Measurements from ENCODE around the gene B3GLCT.

B3GLCT gene

GRCh38 chr13:31223640-31224039, 23.9 kb downstream of the B3GLCT start:
- FAIRE-seq (no peak), DNase-seq (ENCODE audit: insufficient read length, low spot score) (no peak)
- no peak for TF ChIP-seq POLR2A (IDR thresholded peaks at IDR 0.05; ENCODE audit: low read depth, low read length)

GRCh38 chr13:31224174-31224669, 24.4 kb downstream of the B3GLCT start:
- DNase-seq (ENCODE audit: insufficient read length, low spot score), result no peak
- no peak for FAIRE-seq
- TF ChIP-seq POLR2A (IDR thresholded peaks at IDR 0.05; ENCODE audit: low read depth, low read length), result no peak

- FAIRE-seq (no peak), DNase-seq (ENCODE audit: insufficient read length, low spot score) (no peak)
- TF ChIP-seq POLR2A (IDR thresholded peaks at IDR 0.05; ENCODE audit: low read depth, low read length), result no peak
Measured at GRCh38 chr13:31224963-31225559, 25.3 kb downstream of the B3GLCT start.

- FAIRE-seq (no peak), DNase-seq (ENCODE audit: insufficient read length, low spot score) (no peak)
- no peak for TF ChIP-seq POLR2A (IDR thresholded peaks at IDR 0.05; ENCODE audit: low read depth, low read length)
Measured at GRCh38 chr13:31225998-31226675, 26.4 kb downstream of the B3GLCT start.

- FAIRE-seq (no peak), DNase-seq (ENCODE audit: insufficient read length, low spot score) (no peak)
- no peak for TF ChIP-seq POLR2A (IDR thresholded peaks at IDR 0.05; ENCODE audit: low read depth, low read length)
Measured at GRCh38 chr13:31227063-31227462, 27.3 kb downstream of the B3GLCT start.

GRCh38 chr13:31227870-31228269, 28.1 kb downstream of the B3GLCT start:
- FAIRE-seq, result no peak
- TF ChIP-seq POLR2A (IDR thresholded peaks at IDR 0.05; ENCODE audit: low read depth, low read length), result no peak
- no peak for DNase-seq (ENCODE audit: insufficient read length, low spot score)

- peak; percentile 5 for DNase-seq (ENCODE audit: insufficient read length, low spot score)
Measured at GRCh38 chr13:31234729-31235128, 35.0 kb downstream of the B3GLCT start.

GRCh38 chr13:31236211-31236786, 36.5 kb downstream of the B3GLCT start:
- no peak for TF ChIP-seq POLR2A (IDR thresholded peaks at IDR 0.05; ENCODE audit: low read depth, low read length)
- FAIRE-seq, result no peak
- DNase-seq (ENCODE audit: insufficient read length, low spot score), result no peak

More at GRCh38 chr13:31234729-31235128, 35.0 kb downstream of the B3GLCT start:
- FAIRE-seq, result no peak
- no peak for TF ChIP-seq POLR2A (IDR thresholded peaks at IDR 0.05; ENCODE audit: low read depth, low read length)

GRCh38 chr13:31240921-31241320, 41.1 kb downstream of the B3GLCT start:
- TF ChIP-seq POLR2A (IDR thresholded peaks at IDR 0.05; ENCODE audit: low read depth, low read length), result no peak
- FAIRE-seq (no peak), DNase-seq (ENCODE audit: insufficient read length, low spot score) (no peak)

GRCh38 chr13:31242367-31242766, 42.6 kb downstream of the B3GLCT start:
- TF ChIP-seq POLR2A (IDR thresholded peaks at IDR 0.05; ENCODE audit: low read depth, low read length), result no peak
- FAIRE-seq, result no peak
- no peak for DNase-seq (ENCODE audit: insufficient read length, low spot score)

- no peak for TF ChIP-seq POLR2A (IDR thresholded peaks at IDR 0.05; ENCODE audit: low read depth, low read length)
- DNase-seq (ENCODE audit: insufficient read length, low spot score) (no peak), FAIRE-seq (no peak)
Measured at GRCh38 chr13:31242916-31243315, 43.1 kb downstream of the B3GLCT start.

- DNase-seq (ENCODE audit: insufficient read length, low spot score) (no peak), FAIRE-seq (no peak)
- no peak for TF ChIP-seq POLR2A (IDR thresholded peaks at IDR 0.05; ENCODE audit: low read depth, low read length)
Measured at GRCh38 chr13:31245598-31246373, 46.0 kb downstream of the B3GLCT start.

GRCh38 chr13:31246918-31247317, 47.1 kb downstream of the B3GLCT start:
- FAIRE-seq, result no peak
- no peak for TF ChIP-seq POLR2A (IDR thresholded peaks at IDR 0.05; ENCODE audit: low read depth, low read length)
- DNase-seq (ENCODE audit: insufficient read length, low spot score), result no peak

- DNase-seq (ENCODE audit: insufficient read length, low spot score), result no peak
- no peak for FAIRE-seq
- no peak for TF ChIP-seq POLR2A (IDR thresholded peaks at IDR 0.05; ENCODE audit: low read depth, low read length)
Measured at GRCh38 chr13:31248361-31248760, 48.6 kb downstream of the B3GLCT start.
